ENCODE data around the gene GLIPR1.
"Not testable (repeated sequence)": the region's sequence is repeated elsewhere in the genome, so short reads cannot be mapped to it uniquely, and the experiment has no call there.

The GLIPR1 gene

GRCh38 chr12:75476071-75476470, 4.5 kb upstream of the GLIPR1 start:
- DNase-seq, result no peak

- DNase-seq, result no peak
These were observed 3.4 kb upstream of the GLIPR1 start for GRCh38 chr12:75477137-75477536.

- DNase-seq, result no peak
These were observed 2.3 kb upstream of the GLIPR1 start for GRCh38 chr12:75478116-75478794.

- DNase-seq, result no peak
These were observed 543 bp upstream of the GLIPR1 start for GRCh38 chr12:75479963-75480461.

GRCh38 chr12:75481013-75481705, 604 bp downstream of the GLIPR1 start:
- DNase-seq, result no peak

GRCh38 chr12:75481774-75482173, 1.2 kb downstream of the GLIPR1 start:
- no peak for DNase-seq

GRCh38 chr12:75482646-75483045, 2.1 kb downstream of the GLIPR1 start:
- no peak for DNase-seq

GRCh38 chr12:75483431-75483830, 2.9 kb downstream of the GLIPR1 start:
- no peak for DNase-seq

- DNase-seq, result not testable (repeated sequence)
These were observed 3.9 kb downstream of the GLIPR1 start for GRCh38 chr12:75484450-75484849.

- no peak for DNase-seq
These were observed 6.8 kb downstream of the GLIPR1 start for GRCh38 chr12:75487308-75487707.

GRCh38 chr12:75488553-75488952, 8.0 kb downstream of the GLIPR1 start:
- DNase-seq, result no peak

GRCh38 chr12:75489187-75489586, 8.6 kb downstream of the GLIPR1 start:
- DNase-seq, result no peak

GRCh38 chr12:75489613-75490210, 9.2 kb downstream of the GLIPR1 start:
- DNase-seq, result no peak

- DNase-seq, result no peak
These were observed 10.6 kb downstream of the GLIPR1 start for GRCh38 chr12:75491169-75491568.

GRCh38 chr12:75503459-75503858, 22.9 kb downstream of the GLIPR1 start:
- no peak for DNase-seq

- DNase-seq, result no peak
These were observed 23.3 kb downstream of the GLIPR1 start for GRCh38 chr12:75503866-75504265.

GRCh38 chr12:75505706-75506312, 25.3 kb downstream of the GLIPR1 start:
- no peak for DNase-seq

GRCh38 chr12:75507086-75507485, 26.5 kb downstream of the GLIPR1 start:
- no peak for DNase-seq

GRCh38 chr12:75508159-75508558, 27.6 kb downstream of the GLIPR1 start:
- DNase-seq, result no peak

GRCh38 chr12:75509621-75510020, 29.1 kb downstream of the GLIPR1 start:
- DNase-seq, result no peak

- DNase-seq, result peak; percentile 73 to 84
These were observed 30.8 kb downstream of the GLIPR1 start, which contains the start of gene KRR1 for GRCh38 chr12:75511116-75512048. TSS of gene KRR1 (minus strand) at chr12:75511609. CDS start at chr12:75511597, 12 bp downstream.

- DNase-seq, result not testable (repeated sequence)
These were observed 40.7 kb downstream of the GLIPR1 start for GRCh38 chr12:75521224-75521623.
